GM12892 (cell line): ENCODE measurements around the gene IRAK2.

Source experiments
- POLR2A ChIP-seq: IDR thresholded peaks from 2 replicates; pipeline ENCODE4 v1.6.1; 2011; ENCODE audit warnings: low read depth, low read length, control low read depth
- POLR2AphosphoS5 ChIP-seq: IDR thresholded peaks from 2 replicates; pipeline ENCODE4 v1.6.1; 2011; ENCODE audit warnings: low read depth, low read length, control low read depth
- TAF1 ChIP-seq: IDR thresholded peaks from 2 replicates; pipeline ENCODE4 v1.6.1; 2011; ENCODE audit warnings: low read depth, mild to moderate bottlenecking, control low read depth, low read length, borderline replicate concordance

- TF ChIP-seq POLR2A (no peak; the same call in 1 of the 2 replicates), POLR2AphosphoS5 (no peak), TAF1 (no peak)
These were observed 9.1 kb upstream of the IRAK2 start for GRCh38 chr3:10155658-10156057.
